Thoracic aorta (tissue), 2 donors: ENCODE results near the gene KIN. TPM values are rescaled to one million over a fixed set of nuclear protein-coding genes. Genes with fewer than 3 reads are reported as not detected.

Experiments
- ATAC-seq: fragments of 150-250 bp; one replicate; pipeline ENCODE4 v1.8.0; 2017; ENCODE audit warnings: low read depth; ENCODE audit not compliant: insufficient number of reproducible peaks, low FRiP score
- DNase-seq: peaks from one replicate; pipeline ENCODE4 v3.0.0-alpha.2; 2020; ENCODE audit warnings: low spot score
- H3K27ac ChIP-seq, 2 donors: fragments of 200-600 bp; sonication (generic); 1 replicate in 1 of 2; 2 replicates in 1 of 2; pipeline ENCODE4 v1.5.1; 2016; ENCODE audit warnings: mild to moderate bottlenecking in 2 of 2, moderate library complexity in 2 of 2
- H3K27me3 ChIP-seq: fragments of 200-600 bp; sonication (generic); replicated peaks from 2 replicates; pipeline ENCODE4 v1.6.0; 2016; ENCODE audit warnings: mild to moderate bottlenecking; ENCODE audit not compliant: insufficient read depth
- H3K36me3 ChIP-seq: fragments of 200-600 bp; sonication (generic); one replicate; pipeline ENCODE4 v1.5.1; 2016
- H3K4me1 ChIP-seq, 2 donors: fragments of 200-600 bp; sonication (generic); 1 replicate in 1 of 2; 2 replicates in 1 of 2; pipeline versions ENCODE4 v1.5.1 to v1.6.0; 2016; ENCODE audit warnings: low read depth in 2 of 2, mild to moderate bottlenecking in 1 of 2; ENCODE audit not compliant: control insufficient read depth in 1 of 2
- H3K4me3 ChIP-seq: fragments of 200-600 bp; sonication (generic); 2 replicates; pipeline ENCODE4 v1.5.1; 2016; ENCODE audit warnings: mild to moderate bottlenecking
- H3K9me3 ChIP-seq: fragments of 200-600 bp; sonication (generic); 2 replicates; pipeline ENCODE4 v1.5.1; 2016
- CTCF ChIP-seq: fragments of 200-600 bp; sonication (generic); IDR thresholded peaks from one replicate; pipeline ENCODE4 v1.5.1; 2019; ENCODE audit warnings: antibody characterized with exemption
- total RNA-seq, 2 donors: library from RNA; depleted of rRNA; stranded (reverse); fragments of >200 nt; gene quantifications; one replicate each; pipeline versions ENCODE4 v1.1.0 to v1.2.3, GENCODE V29; 2016

KIN gene
- total RNA-seq, 2 donors from 2014 or later, result 2.8 to 14.6 TPM

- Histone ChIP-seq H3K27me3 (no peaks in the 10 kb centered on the region), H3K4me3 (no peak overlapping the region), H3K27ac (no peak overlapping the region), H3K4me1 (peaks cover 2 to 9% of the 10 kb centered on the region in 2 donors), H3K36me3 (peaks cover 40% of the 10 kb centered on the region), H3K9me3 (no peaks in the 10 kb centered on the region)
- ATAC-seq (no peak), DNase-seq (no peak)
- TF ChIP-seq CTCF, result no peak
Observed at GRCh38 chr10:7768417-7768816, 19.4 kb downstream of the KIN start.

GRCh38 chr10:7767209-7767608 is 20.6 kb downstream of the KIN start:
- no peak for TF ChIP-seq CTCF

GRCh38 chr10:7766241-7766640 is 21.6 kb downstream of the KIN start:
- ATAC-seq (no peak), DNase-seq (no peak)

More at GRCh38 chr10:7767209-7767608, 20.6 kb downstream of the KIN start:
- peaks cover 6 to 9% of the 10 kb centered on the region in 2 donors for H3K4me1 ChIP-seq
- no peak overlapping the region for H3K27ac ChIP-seq
- no peaks in the 10 kb centered on the region for H3K9me3 ChIP-seq
- peaks cover 42% of the 10 kb centered on the region for H3K36me3 ChIP-seq
- ATAC-seq (no peak), DNase-seq (no peak)
- H3K27me3 ChIP-seq, result no peaks in the 10 kb centered on the region
- no peak overlapping the region for H3K4me3 ChIP-seq

GRCh38 chr10:7763929-7764328 is 23.9 kb downstream of the KIN start:
- peaks cover 49% of the 10 kb centered on the region for H3K36me3 ChIP-seq
- no peak for TF ChIP-seq CTCF

More at GRCh38 chr10:7766241-7766640, 21.6 kb downstream of the KIN start:
- Histone ChIP-seq H3K27ac (no peak overlapping the region), H3K4me1 (peaks cover 6 to 9% of the 10 kb centered on the region in 2 donors), H3K27me3 (no peaks in the 10 kb centered on the region), H3K36me3 (peaks cover 49% of the 10 kb centered on the region), H3K4me3 (no peak overlapping the region), H3K9me3 (no peaks in the 10 kb centered on the region)
- TF ChIP-seq CTCF, result no peak

GRCh38 chr10:7756360-7756992 is 31.3 kb downstream of the KIN start:
- Histone ChIP-seq H3K27me3 (no peaks in the 10 kb centered on the region), H3K36me3 (peaks cover 52% of the 10 kb centered on the region), H3K27ac (no peak overlapping the region), H3K4me3 (no peak overlapping the region), H3K9me3 (no peaks in the 10 kb centered on the region), H3K4me1 (no peaks in the 10 kb centered on the region)
- TF ChIP-seq CTCF, result no peak
- DNase-seq (no peak), ATAC-seq (no peak)

More at GRCh38 chr10:7763929-7764328, 23.9 kb downstream of the KIN start:
- DNase-seq (no peak), ATAC-seq (no peak)
- Histone ChIP-seq H3K4me3 (peak overlapping the region; percentile 43), H3K27ac (peak overlapping the region in 1 of 2 donors; percentile 23), H3K4me1 (peaks cover 6 to 9% of the 10 kb centered on the region in 2 donors), H3K9me3 (no peaks in the 10 kb centered on the region), H3K27me3 (no peaks in the 10 kb centered on the region)
